ENCODE measurements around the gene PIP4K2A. TPM values are rescaled to one million over a fixed set of nuclear protein-coding genes. Genes with fewer than 3 reads are reported as not detected.

Gene PIP4K2A
- total RNA-seq, 4 donors from 2014 or later = 6.8 to 34.7 (median 15.4) TPM

GRCh38 chr10:22690614-22691431 is 23.6 kb downstream of the PIP4K2A start:
- TF ChIP-seq, protein P1, sequence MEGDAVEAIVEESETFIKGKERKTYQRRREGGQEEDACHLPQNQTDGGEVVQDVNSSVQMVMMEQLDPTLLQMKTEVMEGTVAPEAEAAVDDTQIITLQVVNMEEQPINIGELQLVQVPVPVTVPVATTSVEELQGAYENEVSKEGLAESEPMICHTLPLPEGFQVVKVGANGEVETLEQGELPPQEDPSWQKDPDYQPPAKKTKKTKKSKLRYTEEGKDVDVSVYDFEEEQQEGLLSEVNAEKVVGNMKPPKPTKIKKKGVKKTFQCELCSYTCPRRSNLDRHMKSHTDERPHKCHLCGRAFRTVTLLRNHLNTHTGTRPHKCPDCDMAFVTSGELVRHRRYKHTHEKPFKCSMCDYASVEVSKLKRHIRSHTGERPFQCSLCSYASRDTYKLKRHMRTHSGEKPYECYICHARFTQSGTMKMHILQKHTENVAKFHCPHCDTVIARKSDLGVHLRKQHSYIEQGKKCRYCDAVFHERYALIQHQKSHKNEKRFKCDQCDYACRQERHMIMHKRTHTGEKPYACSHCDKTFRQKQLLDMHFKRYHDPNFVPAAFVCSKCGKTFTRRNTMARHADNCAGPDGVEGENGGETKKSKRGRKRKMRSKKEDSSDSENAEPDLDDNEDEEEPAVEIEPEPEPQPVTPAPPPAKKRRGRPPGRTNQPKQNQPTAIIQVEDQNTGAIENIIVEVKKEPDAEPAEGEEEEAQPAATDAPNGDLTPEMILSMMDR (IDR thresholded peaks at IDR 0.05) = no peak
- no peak for TF ChIP-seq POLR2A (IDR thresholded peaks at IDR 0.05)
- H3K4me1 ChIP-seq = peaks cover 0 to 10% (median 4%) of the 10 kb centered on the region in 4 donors
- no peak overlapping the region for H3K27ac ChIP-seq
- no peak overlapping the region for H3K4me3 ChIP-seq
- H3K9me3 ChIP-seq = no peaks in the 10 kb centered on the region
- no peak for DNase-seq
- no peaks in the 10 kb centered on the region for H3K27me3 ChIP-seq
- no peaks in the 10 kb centered on the region for H3K36me3 ChIP-seq

GRCh38 chr10:22690158-22690557 is 24.2 kb downstream of the PIP4K2A start:
- no peak overlapping the region for H3K27ac ChIP-seq
- H3K9me3 ChIP-seq = no peaks in the 10 kb centered on the region
- TF ChIP-seq, protein P1 (IDR thresholded peaks at IDR 0.05) = no peak
- TF ChIP-seq POLR2A (IDR thresholded peaks at IDR 0.05) = no peak
- no peak for DNase-seq
- no peaks in the 10 kb centered on the region for H3K36me3 ChIP-seq
- no peak overlapping the region for H3K4me3 ChIP-seq
- H3K27me3 ChIP-seq = no peaks in the 10 kb centered on the region
- peaks cover 0 to 14% (median 5%) of the 10 kb centered on the region in 4 donors for H3K4me1 ChIP-seq

- no peak for DNase-seq
- H3K4me3 ChIP-seq = no peak overlapping the region
- H3K36me3 ChIP-seq = no peaks in the 10 kb centered on the region
- H3K27me3 ChIP-seq = no peaks in the 10 kb centered on the region
- H3K9me3 ChIP-seq = no peaks in the 10 kb centered on the region
- H3K4me1 ChIP-seq = peaks cover 0 to 45% (median 16%) of the 10 kb centered on the region in 4 donors
- no peak overlapping the region for H3K27ac ChIP-seq
- TF ChIP-seq POLR2A (IDR thresholded peaks at IDR 0.05) = no peak
Measured at GRCh38 chr10:22686347-22686746, 28.0 kb downstream of the PIP4K2A start.

GRCh38 chr10:22685926-22686325 is 28.5 kb downstream of the PIP4K2A start:
- TF ChIP-seq, protein P1 (IDR thresholded peaks at IDR 0.05) = no peak
- no peak for TF ChIP-seq POLR2A (IDR thresholded peaks at IDR 0.05)
- peak overlapping the region in 1 of 4 donors; percentile 3 for H3K27ac ChIP-seq
- peaks cover 0 to 46% (median 14%) of the 10 kb centered on the region in 4 donors for H3K4me1 ChIP-seq
- no peak overlapping the region for H3K4me3 ChIP-seq
- H3K36me3 ChIP-seq = no peaks in the 10 kb centered on the region
- DNase-seq = no peak
- H3K27me3 ChIP-seq = no peaks in the 10 kb centered on the region
- no peaks in the 10 kb centered on the region for H3K9me3 ChIP-seq

DNA sequence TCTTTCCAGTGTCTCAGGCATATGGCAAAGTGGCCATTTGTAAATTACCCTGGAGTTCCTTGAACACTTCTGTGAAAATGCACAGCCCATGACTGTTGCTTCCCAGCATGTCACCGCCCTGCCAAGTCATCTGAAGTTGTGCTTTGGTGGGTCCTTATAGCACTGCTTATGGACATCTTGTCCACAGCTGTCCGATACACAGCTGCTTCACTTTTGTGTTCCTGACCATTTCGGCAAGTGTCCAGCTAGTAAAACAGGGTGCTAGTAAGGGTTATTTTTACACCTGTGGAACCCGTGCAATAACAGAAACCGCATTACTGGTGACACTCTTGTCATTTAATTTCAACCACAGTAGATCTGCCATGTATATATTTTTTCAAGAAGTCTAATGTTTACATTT is 29.7 kb downstream of the PIP4K2A start:
- no peaks in the 10 kb centered on the region for H3K27me3 ChIP-seq

DNA sequence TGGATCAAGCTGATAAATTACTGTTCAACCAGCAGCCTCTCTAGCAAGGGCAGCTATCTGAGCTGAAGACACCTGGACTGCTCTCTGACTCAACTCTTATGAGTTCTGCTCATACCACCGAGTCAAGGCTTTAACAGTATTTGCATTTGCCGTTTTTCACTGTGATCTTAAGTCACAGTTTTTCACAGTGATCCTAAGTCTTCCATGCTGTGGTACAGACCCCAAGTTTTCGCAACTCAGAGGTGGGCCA is 31.3 kb downstream of the PIP4K2A start:
- H3K27me3 ChIP-seq = no peaks in the 10 kb centered on the region
- H3K36me3 ChIP-seq = no peaks in the 10 kb centered on the region
- no peaks in the 10 kb centered on the region for H3K9me3 ChIP-seq
- no peak for DNase-seq
- TF ChIP-seq, protein P1 (IDR thresholded peaks at IDR 0.05) = no peak
- TF ChIP-seq POLR2A (IDR thresholded peaks at IDR 0.05) = no peak
- H3K4me1 ChIP-seq = peaks cover 0 to 39% (median 11%) of the 10 kb centered on the region in 4 donors
- peak overlapping the region; percentile 9 to 69 (median 49) for H3K27ac ChIP-seq
- H3K4me3 ChIP-seq = no peak overlapping the region

More for the DNA sequence above, 29.7 kb downstream of the PIP4K2A start:
- no peaks in the 10 kb centered on the region for H3K9me3 ChIP-seq
- peak overlapping the region in 1 of 4 donors; percentile 32 for H3K27ac ChIP-seq
- H3K36me3 ChIP-seq = no peaks in the 10 kb centered on the region
- no peak for DNase-seq
- no peak for TF ChIP-seq POLR2A (IDR thresholded peaks at IDR 0.05)
- TF ChIP-seq, protein P1 (IDR thresholded peaks at IDR 0.05) = no peak
- peaks cover 0 to 39% (median 11%) of the 10 kb centered on the region in 4 donors for H3K4me1 ChIP-seq
- no peak overlapping the region for H3K4me3 ChIP-seq
